ENCODE data around the gene CCDC88C.

GRCh38 chr14:91305650-91306431, 111.8 kb downstream of the CCDC88C start:
- TF ChIP-seq CTCF (IDR thresholded peaks at IDR 0.05) (no peak), EZH2 (IDR thresholded peaks at IDR 0.05) (no peak)
